Fibroblast of villous mesenchyme (primary cell): ENCODE measurements around the gene CYP27B1. TPM values are rescaled to one million over a fixed set of nuclear protein-coding genes. Genes with fewer than 3 reads are reported as not detected.

Experiments
- DNase-seq: peaks from one replicate; pipeline ENCODE4 v3.0.0-alpha.2; 2010; ENCODE audit warnings: low read depth
- H3K4me3 ChIP-seq: 2 replicates; pipeline ENCODE4 v1.5.1; 2011; ENCODE audit warnings: low read depth, mild to moderate bottlenecking, low read length
- CTCF ChIP-seq: IDR thresholded peaks from 2 replicates; pipeline ENCODE4 v1.5.1; 2012; ENCODE audit warnings: low read depth, mild to moderate bottlenecking, low read length; ENCODE audit not compliant: insufficient read depth
- small RNA-seq: library from RNA; depleted of rRNA; stranded (forward); fragments of <200 nt; gene quantifications from one replicate; pipeline ENCODE3, GENCODE V24; 2012
- total RNA-seq: library from RNA; depleted of rRNA; stranded (reverse); fragments of >200 nt; gene quantifications from 2 replicates; pipeline ENCODE4 v1.2.3, GENCODE V29; 2012

The CYP27B1 gene
- total RNA-seq, 1 donor, result 3.0 TPM

- H3K4me3 ChIP-seq, result no peak overlapping the region
- no peak for TF ChIP-seq CTCF
- DNase-seq, result no peak
Observed at GRCh38 chr12:57713209-57713608, 53.7 kb downstream of the CYP27B1 start.

GRCh38 chr12:57712701-57713100, 54.2 kb downstream of the CYP27B1 start:
- H3K4me3 ChIP-seq, result no peak overlapping the region
- DNase-seq, result no peak
- no peak for TF ChIP-seq CTCF

Small RNA genes lying within 50 kb of the gene (small RNA-seq; reads per million reads assigned to genes)
- gene RNU6-1083P, result not detected

Other genes starting within 250 kb of the CYP27B1 start
- gene DDIT3, start 246.6 kb downstream of the CYP27B1 start, total RNA-seq, result 18.1 and 56.7 TPM in 2 replicates
- 4.8 and 6.9 TPM in 2 replicates for gene MBD6, start 244.3 kb downstream of the CYP27B1 start, total RNA-seq
- 111 and 120 TPM in 2 replicates for gene DCTN2, start 219.9 kb downstream of the CYP27B1 start, total RNA-seq
- 0.86 and 1.3 TPM in 2 replicates for gene KIF5A, start 217.0 kb downstream of the CYP27B1 start, total RNA-seq
- 21.3 and 33.2 TPM in 2 replicates for gene PIP4K2C, start 175.9 kb downstream of the CYP27B1 start, total RNA-seq
- gene DTX3, start 162.3 kb downstream of the CYP27B1 start, total RNA-seq, result 19.0 and 22.9 TPM in 2 replicates
- 28.0 and 48.4 TPM in 2 replicates for gene ARHGEF25, start 155.6 kb downstream of the CYP27B1 start, total RNA-seq
- 3.0 and 5.2 TPM in 2 replicates for gene B4GALNT1, start 133.9 kb downstream of the CYP27B1 start, total RNA-seq
- 95.3 and 98.0 TPM in 2 replicates for gene OS9, start 72.9 kb downstream of the CYP27B1 start, total RNA-seq
- 0.32 and 0.43 TPM in 2 replicates for gene AGAP2, start 28.3 kb downstream of the CYP27B1 start, total RNA-seq
- gene TSPAN31, start 22.0 kb downstream of the CYP27B1 start, total RNA-seq, result 39.9 and 62.2 TPM in 2 replicates
- 226 and 299 TPM in 2 replicates for gene CDK4, start 14.8 kb downstream of the CYP27B1 start, total RNA-seq
- 2.6 and 3.5 TPM in 2 replicates for gene MARCHF9, start 12.0 kb downstream of the CYP27B1 start, total RNA-seq
- gene METTL1, start 5.0 kb upstream of the CYP27B1 start, total RNA-seq, result 5.2 and 7.4 TPM in 2 replicates
- gene EEF1AKMT3, start 5.5 kb upstream of the CYP27B1 start, total RNA-seq, result 6.9 and 8.1 TPM in 2 replicates
- 19.0 and 25.5 TPM in 2 replicates for gene TSFM, start 15.7 kb upstream of the CYP27B1 start, total RNA-seq
- gene AVIL, start 51.7 kb upstream of the CYP27B1 start, total RNA-seq, result 2.9 and 4.3 TPM in 2 replicates
- gene CTDSP2, start 79.7 kb upstream of the CYP27B1 start, total RNA-seq, result 64.8 and 76.0 TPM in 2 replicates
- gene ATP23, start 174.5 kb upstream of the CYP27B1 start, total RNA-seq, result 7.1 and 9.9 TPM in 2 replicates